GM18520 (cell line): ENCODE measurements around the gene AKAP12.
"Not testable (repeated sequence)": the region's sequence is repeated elsewhere in the genome, so short reads cannot be mapped to it uniquely, and the experiment has no call there.

ENCODE experiments used
- ATAC-seq: cut with Tn5 transposase; IDR thresholded peaks from one replicate; pipeline ENCODE4 v1.9.1; 2021; ENCODE audit not compliant: unreplicated experiment

Gene AKAP12

GRCh38 chr6:151339369-151339768 is 99.6 kb downstream of the AKAP12 start:
- no peak for ATAC-seq

DNA sequence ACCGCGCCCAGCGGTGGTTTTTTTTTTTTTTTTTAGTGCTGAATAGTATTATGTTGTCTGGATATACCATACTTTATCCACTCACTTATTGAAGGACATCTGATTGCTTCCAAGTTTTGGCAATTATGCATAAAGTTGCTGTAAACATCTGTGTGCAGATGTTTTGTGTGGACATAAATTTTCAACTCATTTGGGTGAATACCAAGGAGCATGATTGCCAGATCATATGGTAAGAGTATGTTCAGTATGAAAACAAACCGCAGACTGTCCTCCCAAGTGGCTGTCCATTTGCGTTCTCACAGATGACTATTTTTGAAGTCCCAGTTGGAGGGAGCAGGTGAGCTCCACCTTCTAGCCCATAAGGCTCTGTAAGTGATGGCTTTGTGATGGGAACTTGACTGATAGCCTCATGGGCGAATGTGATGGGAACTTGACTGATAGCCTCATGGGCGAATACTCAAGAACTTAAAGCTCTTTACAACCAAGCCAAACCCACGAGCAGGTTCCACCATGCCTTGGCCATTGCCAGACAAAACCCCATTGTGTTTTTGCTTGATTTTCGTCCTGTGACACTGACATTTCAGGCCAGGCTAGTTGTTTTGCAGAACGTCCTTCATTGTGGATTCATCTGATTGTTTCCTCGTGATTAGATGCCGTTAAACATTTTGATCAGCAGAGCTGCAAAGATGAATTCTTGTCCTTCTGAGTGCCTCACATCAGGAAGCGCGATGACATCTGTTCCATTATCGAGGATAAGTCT is 100.6 kb downstream of the AKAP12 start:
- ATAC-seq, result no peak

GRCh38 chr6:151341476-151342195 is 101.9 kb downstream of the AKAP12 start:
- ATAC-seq, result no peak

DNA sequence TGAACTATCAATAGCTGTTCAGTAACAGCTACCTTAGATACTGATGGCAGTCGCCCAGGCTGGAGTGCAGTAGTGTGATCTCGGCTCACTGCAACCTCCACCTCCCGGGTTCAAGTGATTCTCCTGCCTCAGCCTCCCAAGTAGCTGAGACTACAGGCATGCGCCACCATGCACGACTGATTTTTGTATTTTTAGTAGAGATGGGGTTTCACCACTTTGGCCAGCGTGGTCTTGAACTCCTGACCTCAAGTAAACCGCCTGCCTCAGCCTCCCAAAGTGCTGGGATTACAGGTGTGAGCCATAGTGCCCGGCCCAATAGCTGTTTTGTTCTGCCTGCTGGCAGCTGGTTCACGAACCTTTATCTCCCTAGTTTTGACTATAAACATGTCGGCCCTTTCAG is 103.0 kb downstream of the AKAP12 start:
- not testable (repeated sequence) for ATAC-seq

GRCh38 chr6:151349651-151350270 is 110.0 kb downstream of the AKAP12 start:
- no peak for ATAC-seq

GRCh38 chr6:151350442-151351145 is 110.8 kb downstream of the AKAP12 start:
- no peak for ATAC-seq

- ATAC-seq, result no peak
These were observed 111.5 kb downstream of the AKAP12 start for GRCh38 chr6:151351146-151351700.

DNA sequence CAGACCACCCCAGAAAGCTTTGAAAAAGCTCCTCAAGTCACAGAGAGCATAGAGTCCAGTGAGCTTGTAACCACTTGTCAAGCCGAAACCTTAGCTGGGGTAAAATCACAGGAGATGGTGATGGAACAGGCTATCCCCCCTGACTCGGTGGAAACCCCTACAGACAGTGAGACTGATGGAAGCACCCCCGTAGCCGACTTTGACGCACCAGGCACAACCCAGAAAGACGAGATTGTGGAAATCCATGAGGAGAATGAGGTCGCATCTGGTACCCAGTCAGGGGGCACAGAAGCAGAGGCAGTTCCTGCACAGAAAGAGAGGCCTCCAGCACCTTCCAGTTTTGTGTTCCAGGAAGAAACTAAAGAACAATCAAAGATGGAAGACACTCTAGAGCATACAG is 112.0 kb downstream of the AKAP12 start:
- no peak for ATAC-seq

DNA sequence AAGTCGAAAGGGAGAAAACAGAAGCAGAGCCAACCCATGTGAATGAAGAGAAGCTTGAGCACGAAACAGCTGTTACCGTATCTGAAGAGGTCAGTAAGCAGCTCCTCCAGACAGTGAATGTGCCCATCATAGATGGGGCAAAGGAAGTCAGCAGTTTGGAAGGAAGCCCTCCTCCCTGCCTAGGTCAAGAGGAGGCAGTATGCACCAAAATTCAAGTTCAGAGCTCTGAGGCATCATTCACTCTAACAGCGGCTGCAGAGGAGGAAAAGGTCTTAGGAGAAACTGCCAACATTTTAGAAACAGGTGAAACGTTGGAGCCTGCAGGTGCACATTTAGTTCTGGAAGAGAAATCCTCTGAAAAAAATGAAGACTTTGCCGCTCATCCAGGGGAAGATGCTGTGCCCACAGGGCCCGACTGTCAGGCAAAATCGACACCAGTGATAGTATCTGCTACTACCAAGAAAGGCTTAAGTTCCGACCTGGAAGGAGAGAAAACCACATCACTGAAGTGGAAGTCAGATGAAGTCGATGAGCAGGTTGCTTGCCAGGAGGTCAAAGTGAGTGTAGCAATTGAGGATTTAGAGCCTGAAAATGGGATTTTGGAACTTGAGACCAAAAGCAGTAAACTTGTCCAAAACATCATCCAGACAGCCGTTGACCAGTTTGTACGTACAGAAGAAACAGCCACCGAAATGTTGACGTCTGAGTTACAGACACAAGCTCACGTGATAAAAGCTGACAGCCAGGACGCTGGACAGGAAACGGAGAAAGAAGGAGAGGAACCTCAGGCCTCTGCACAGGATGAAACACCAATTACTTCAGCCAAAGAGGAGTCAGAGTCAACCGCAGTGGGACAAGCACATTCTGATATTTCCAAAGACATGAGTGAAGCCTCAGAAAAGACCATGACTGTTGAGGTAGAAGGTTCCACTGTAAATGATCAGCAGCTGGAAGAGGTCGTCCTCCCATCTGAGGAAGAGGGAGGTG is 112.9 kb downstream of the AKAP12 start:
- no peak for ATAC-seq

- no peak for ATAC-seq
These were observed 114.0 kb downstream of the AKAP12 start for GRCh38 chr6:151353795-151354194.

DNA sequence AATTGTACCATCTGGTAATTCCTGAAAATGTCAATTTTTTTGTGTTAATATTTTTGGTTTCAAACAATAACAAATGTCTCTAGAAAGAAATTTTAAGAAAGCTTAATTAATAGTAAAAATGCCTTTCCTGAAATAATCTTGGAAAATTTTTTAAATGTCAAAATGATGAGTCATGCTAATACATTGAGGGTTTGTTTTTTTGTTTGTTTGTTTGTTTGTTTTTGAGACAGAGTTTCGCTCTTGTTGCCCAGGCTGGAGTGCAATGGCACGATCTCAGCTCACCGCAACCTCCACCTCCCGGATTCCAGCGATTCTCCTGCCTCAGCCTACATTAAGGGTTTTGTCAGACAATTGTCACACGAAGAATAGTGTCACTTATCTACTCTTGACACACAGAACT is 117.2 kb downstream of the AKAP12 start:
- ATAC-seq, result not testable (repeated sequence)

DNA sequence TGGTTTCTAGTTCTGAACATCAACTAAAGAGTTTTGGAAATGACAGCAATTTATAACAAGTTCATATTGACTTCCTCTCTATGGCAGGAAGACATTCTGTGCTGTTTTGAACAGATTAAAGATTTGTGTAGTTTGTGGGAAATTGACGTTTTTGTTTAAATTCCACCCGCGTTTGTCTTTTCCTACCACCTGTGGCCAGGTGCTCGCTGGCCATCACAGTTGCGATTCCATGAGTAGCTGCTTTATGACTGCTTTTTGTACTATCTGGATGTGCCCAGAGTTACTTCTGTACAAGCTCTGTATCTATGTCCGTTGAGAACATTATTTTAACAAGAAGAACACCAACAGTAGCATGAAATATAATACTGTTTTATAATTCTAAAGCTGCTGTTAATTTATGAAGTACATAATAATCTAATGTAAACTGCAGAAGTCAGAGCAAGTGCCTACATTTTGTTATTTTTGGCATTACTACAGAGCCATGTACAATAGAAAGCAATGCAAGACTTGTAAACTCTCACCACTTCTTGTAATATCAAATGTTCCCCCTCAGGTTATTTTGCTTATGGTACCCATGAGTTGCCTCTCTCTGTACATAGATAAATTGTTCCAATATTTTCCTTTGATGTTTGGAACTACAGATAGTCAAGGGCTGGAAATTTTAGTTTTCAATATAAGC is 118.1 kb downstream of the AKAP12 start:
- ATAC-seq, result no peak

DNA sequence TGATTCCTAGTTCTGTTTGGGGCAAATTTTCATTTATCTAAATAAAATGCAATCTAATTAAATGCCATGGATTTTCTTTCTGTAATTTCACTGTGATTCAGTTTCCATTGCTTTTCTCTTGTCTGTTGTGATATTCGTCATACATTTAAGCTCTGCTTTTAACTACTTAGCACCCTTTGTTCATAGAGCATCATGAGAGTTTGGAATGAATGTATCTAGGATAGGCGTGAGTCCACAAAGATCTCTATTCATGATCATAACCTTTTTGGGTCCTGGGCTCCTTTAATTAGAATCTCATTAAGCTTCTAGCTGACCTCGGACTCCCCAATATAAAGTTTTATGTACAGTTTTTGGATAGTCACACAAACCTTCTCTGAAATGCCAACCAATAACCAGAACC is 118.7 kb downstream of the AKAP12 start:
- no peak for ATAC-seq

DNA sequence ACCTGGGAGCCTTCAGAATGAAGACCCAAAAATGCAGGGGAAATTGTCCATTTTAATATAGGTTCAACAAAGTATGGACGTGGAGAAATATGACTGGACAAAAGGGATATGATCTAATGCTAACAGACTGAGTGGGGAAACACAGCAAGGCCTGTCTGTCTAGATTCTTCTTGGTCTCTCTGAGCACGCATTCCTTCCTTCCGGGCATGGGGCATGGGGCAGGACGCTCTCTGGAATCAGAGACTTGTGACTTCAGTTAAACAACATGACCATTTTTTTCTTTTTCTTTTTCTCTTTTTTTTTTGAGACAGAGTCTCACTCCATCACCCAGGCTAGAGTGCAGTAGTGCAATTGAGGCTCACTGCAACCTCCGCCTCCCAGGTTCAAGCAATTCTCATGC is 119.7 kb downstream of the AKAP12 start:
- ATAC-seq, result no peak

DNA sequence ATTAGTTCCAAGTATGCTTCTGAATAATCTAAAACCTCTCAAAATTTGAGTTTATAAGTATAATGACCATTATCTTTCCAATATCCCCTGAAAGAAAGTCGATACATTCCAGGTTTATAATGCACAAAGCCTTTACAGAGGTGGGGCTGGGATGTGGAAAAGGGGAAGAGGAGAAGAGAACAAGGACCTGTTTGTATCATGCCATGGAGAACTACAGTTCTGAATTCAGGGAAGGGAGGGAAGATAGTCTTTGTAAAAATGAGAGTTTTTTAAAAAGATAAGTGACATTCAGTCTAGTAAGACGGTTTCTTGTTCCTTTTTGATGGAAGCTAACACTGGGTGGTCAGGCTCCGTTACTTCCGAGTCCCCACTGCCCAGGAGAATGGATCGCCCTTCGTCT is 125.5 kb downstream of the AKAP12 start:
- ATAC-seq, result no peak

DNA sequence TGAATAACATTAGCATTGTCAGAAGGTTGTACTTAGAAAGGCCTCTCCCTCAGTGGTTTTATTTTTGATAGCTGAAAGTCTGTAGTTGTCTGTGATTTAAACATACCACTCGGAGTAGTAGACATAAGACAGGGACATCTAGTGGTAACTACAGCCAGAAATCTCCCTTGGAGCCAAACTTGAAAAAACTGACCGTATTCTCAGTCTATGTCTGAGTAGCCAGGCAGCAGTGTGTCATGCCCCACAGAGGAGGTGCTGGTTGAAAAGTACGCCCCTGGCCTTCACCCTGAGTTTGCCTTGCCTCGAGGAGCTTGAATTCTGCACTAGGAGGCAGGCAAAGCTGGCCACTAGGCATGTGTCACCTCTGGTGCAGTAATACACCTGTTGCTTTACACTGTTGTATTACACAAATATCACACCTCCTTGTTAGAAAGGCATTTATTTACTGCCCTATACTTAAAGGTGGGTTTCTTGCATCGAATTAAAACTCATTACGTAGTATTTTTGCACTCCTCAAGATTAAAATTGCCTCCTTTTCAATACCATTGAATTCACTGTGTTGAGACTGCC is 130.8 kb downstream of the AKAP12 start:
- no peak for ATAC-seq

GRCh38 chr6:151372164-151372563 is 132.4 kb downstream of the AKAP12 start:
- no peak for ATAC-seq

- no peak for ATAC-seq
These were observed 134.4 kb downstream of the AKAP12 start for GRCh38 chr6:151374036-151374683.

GRCh38 chr6:151375833-151376232 is 136.1 kb downstream of the AKAP12 start:
- no peak for ATAC-seq
